HG02588 (cell line): Measurements from ENCODE around the gene EGLN1.
"Not testable (repeated sequence)": the region's sequence is repeated elsewhere in the genome, so short reads cannot be mapped to it uniquely, and the experiment has no call there.

ENCODE experiments used
- ATAC-seq: cut with Tn5 transposase; IDR thresholded peaks from one replicate; pipeline ENCODE4 v1.9.1; 2021; ENCODE audit warnings: mild to moderate bottlenecking, moderate library complexity; ENCODE audit not compliant: unreplicated experiment

Gene EGLN1

GRCh38 chr1:231421971-231422797, at the start of gene EGLN1:
Gene EGLN1 (minus strand): TSS chr1:231422287. CDS start chr1:231421888, 399 bp downstream.
- ATAC-seq = peak; percentile 81

GRCh38 chr1:231471500-231471899, 49.4 kb upstream of the EGLN1 start:
- not testable (repeated sequence) for ATAC-seq

- ATAC-seq = not testable (repeated sequence)
Observed at GRCh38 chr1:231471027-231471426, 48.9 kb upstream of the EGLN1 start.

- ATAC-seq = no peak
Observed at GRCh38 chr1:231467986-231468385, 45.9 kb upstream of the EGLN1 start.

GRCh38 chr1:231465051-231465450, 43.0 kb upstream of the EGLN1 start:
- ATAC-seq = no peak

GRCh38 chr1:231463541-231463940, 41.5 kb upstream of the EGLN1 start:
- no peak for ATAC-seq

- no peak for ATAC-seq
Observed at GRCh38 chr1:231460614-231461013, 38.5 kb upstream of the EGLN1 start.

- not testable (repeated sequence) for ATAC-seq
Observed at GRCh38 chr1:231459438-231459837, 37.4 kb upstream of the EGLN1 start.

GRCh38 chr1:231457956-231458355, 35.9 kb upstream of the EGLN1 start:
- not testable (repeated sequence) for ATAC-seq

GRCh38 chr1:231454133-231454532, 32.0 kb upstream of the EGLN1 start:
- ATAC-seq = not testable (repeated sequence)

GRCh38 chr1:231446138-231446537, 24.1 kb upstream of the EGLN1 start:
- ATAC-seq = no peak

GRCh38 chr1:231444059-231444458, 22.0 kb upstream of the EGLN1 start:
- no peak for ATAC-seq

- no peak for ATAC-seq
Observed at GRCh38 chr1:231443363-231443762, 21.3 kb upstream of the EGLN1 start.

- no peak for ATAC-seq
Observed at GRCh38 chr1:231442735-231443134, 20.6 kb upstream of the EGLN1 start.

GRCh38 chr1:231432996-231433395, 10.9 kb upstream of the EGLN1 start:
- no peak for ATAC-seq

GRCh38 chr1:231431665-231432415, 9.8 kb upstream of the EGLN1 start:
- ATAC-seq = no peak

- not testable (repeated sequence) for ATAC-seq
Observed at GRCh38 chr1:231430678-231431352, 8.7 kb upstream of the EGLN1 start.

- no peak for ATAC-seq
Observed at GRCh38 chr1:231428377-231428776, 6.3 kb upstream of the EGLN1 start.

GRCh38 chr1:231424950-231425805, 3.1 kb upstream of the EGLN1 start:
- ATAC-seq = no peak

- no peak for ATAC-seq
Observed at GRCh38 chr1:231423648-231424047, 1.6 kb upstream of the EGLN1 start.
